Caco-2 (cell line): ENCODE measurements around the gene RHOH. TPM values are rescaled to one million over a fixed set of nuclear protein-coding genes. Genes with fewer than 3 reads are reported as not detected.
"Not testable (repeated sequence)": the region's sequence is repeated elsewhere in the genome, so short reads cannot be mapped to it uniquely, and the experiment has no call there.

ENCODE experiments used
- BruUV-seq: library from RNA; stranded (reverse); fragments of 400-500 nt; replicated peaks from 2 replicates; lab custom pipeline; 2021; lab: Mats Ljungman, UMichigan
- CTCF ChIA-PET: fragments of 300-600 bp; sonication (Branson Sonifier 250); formaldehyde crosslinking; loops from one replicate; lab custom pipeline; 2022; ENCODE audit warnings: antibody characterized with exemption; lab: Charles Lee
- POLR2A ChIA-PET: fragments of 300-600 bp; sonication (Branson Sonifier 250); formaldehyde crosslinking; loops from one replicate; lab custom pipeline; 2022; ENCODE audit warnings: antibody characterized with exemption; lab: Charles Lee
- DNase-seq, 2 experiments: peaks; one replicate each; pipeline versions ENCODE4 v3.0.0 to v3.0.0-alpha.2; 2020 to 2022
- H3K27me3 ChIP-seq: replicated peaks from 2 replicates; pipeline ENCODE4 v1.6.0; 2011; ENCODE audit warnings: low read length; ENCODE audit not compliant: control insufficient read depth, insufficient read depth
- H3K36me3 ChIP-seq: 2 replicates; pipeline ENCODE4 v1.5.1; 2011; ENCODE audit warnings: low read length; ENCODE audit not compliant: control insufficient read depth, insufficient read depth
- H3K4me1 ChIP-seq: fragments of 250-450 bp; sonication (Bioruptor Pico); 2 replicates; pipeline ENCODE4 v1.5.1; 2020; ENCODE audit warnings: mild to moderate bottlenecking
- H3K4me3 ChIP-seq: 2 replicates; pipeline ENCODE4 v1.5.1; 2011; ENCODE audit warnings: low read depth, mild to moderate bottlenecking, control low read depth, low read length
- H3K9me3 ChIP-seq: fragments of 250-450 bp; sonication (Bioruptor Pico); 2 replicates; pipeline ENCODE4 v1.5.1; 2020; ENCODE audit warnings: mild to moderate bottlenecking, moderate library complexity
- H3K27ac Mint-ChIP-seq: one replicate; pipeline ENCODE4 v1.8.0; 2022; ENCODE audit warnings: mixed read lengths; ENCODE audit not compliant: unreplicated experiment
- H3K27me3 Mint-ChIP-seq: one replicate; pipeline ENCODE4 v1.8.0; 2022; ENCODE audit warnings: mixed read lengths; ENCODE audit not compliant: insufficient read depth, unreplicated experiment
- H3K36me3 Mint-ChIP-seq: one replicate; pipeline ENCODE4 v1.8.0; 2022; ENCODE audit warnings: mild to moderate bottlenecking, mixed read lengths; ENCODE audit not compliant: insufficient read depth, unreplicated experiment
- H3K4me1 Mint-ChIP-seq: one replicate; pipeline ENCODE4 v1.8.0; 2022; ENCODE audit warnings: low read depth, mixed read lengths; ENCODE audit not compliant: unreplicated experiment
- H3K4me3 Mint-ChIP-seq: one replicate; pipeline ENCODE4 v1.8.0; 2022; ENCODE audit warnings: mild to moderate bottlenecking, moderate library complexity, mixed read lengths; ENCODE audit not compliant: unreplicated experiment
- H3K9me3 Mint-ChIP-seq: one replicate; pipeline ENCODE4 v1.8.0; 2022; ENCODE audit warnings: mixed read lengths; ENCODE audit not compliant: unreplicated experiment
- intact Hi-C: fragments of 100-400 bp; cut with micrococcal nuclease; formaldehyde crosslinking; loops from one replicate; pipeline ENCODE4 v1.10.0; 2022; ENCODE audit not compliant: unreplicated experiment
- total RNA-seq: library from RNA; stranded (reverse); gene quantifications from 2 replicates; pipeline ENCODE4 v1.2.3, GENCODE V29; 2022
- TF ChIP-seq, protein P1 (sequence below), 2 experiments: fragments of 200-600 bp in 1 of 2; IDR thresholded peaks; 1 replicate in 1 of 2; 2 replicates in 1 of 2; pipeline versions ENCODE4 v1.5.1 to v1.8.0; 2011 to 2022; ENCODE audit warnings: antibody characterized with exemption in 1 of 2, control low read depth in 1 of 2, inconsistent platforms in 1 of 2, low read depth in 1 of 2, low read length in 1 of 2, mild to moderate bottlenecking in 1 of 2, moderate library complexity in 1 of 2; ENCODE audit not compliant: insufficient read depth in 1 of 2, severe bottlenecking in 1 of 2, unreplicated experiment in 1 of 2

Gene RHOH
- total RNA-seq, 1 experiment from 2014 or later: not detected

DNA sequence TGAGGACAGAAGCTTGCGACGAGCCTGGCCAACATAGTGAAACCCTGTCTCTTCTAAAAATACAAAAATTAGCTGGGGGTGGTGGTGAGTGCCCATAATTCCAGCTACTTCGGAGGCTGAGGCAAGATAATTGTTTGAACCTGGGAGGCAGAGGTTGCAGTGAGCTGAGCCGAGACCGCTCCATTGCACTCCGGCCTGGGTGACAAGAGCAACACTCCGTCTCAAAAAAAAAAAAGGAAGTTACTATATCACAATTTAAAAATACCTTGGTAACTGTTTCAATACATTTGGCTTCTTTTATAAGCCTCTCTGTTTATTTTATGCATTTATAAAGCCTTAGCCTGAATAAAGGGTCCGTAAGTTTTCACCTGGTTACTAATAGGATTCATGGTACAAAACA, 91.7 kb downstream of the RHOH start:
- Mint-ChIP-seq H3K27ac (no peak overlapping the region), H3K27me3 (no peaks in the 10 kb centered on the region), H3K4me1 (peaks cover 11% of the 10 kb centered on the region), H3K4me3 (no peak overlapping the region), H3K9me3 (peaks cover 9% of the 10 kb centered on the region), H3K36me3 (no peaks in the 10 kb centered on the region)
- Histone ChIP-seq H3K9me3 (no peaks in the 10 kb centered on the region), H3K27me3 (no peaks in the 10 kb centered on the region), H3K36me3 (no peaks in the 10 kb centered on the region), H3K4me3 (no peak overlapping the region), H3K4me1 (0 out of 2 replicates have a peak, but pooled peaks cover 6% of the 10 kb centered on the region)
- intact Hi-C loops: no loop called here
- DNase-seq: no peak
- no TSS peak for BruUV-seq
- POLR2A ChIA-PET: no interaction called here
- TF ChIP-seq, protein P1, sequence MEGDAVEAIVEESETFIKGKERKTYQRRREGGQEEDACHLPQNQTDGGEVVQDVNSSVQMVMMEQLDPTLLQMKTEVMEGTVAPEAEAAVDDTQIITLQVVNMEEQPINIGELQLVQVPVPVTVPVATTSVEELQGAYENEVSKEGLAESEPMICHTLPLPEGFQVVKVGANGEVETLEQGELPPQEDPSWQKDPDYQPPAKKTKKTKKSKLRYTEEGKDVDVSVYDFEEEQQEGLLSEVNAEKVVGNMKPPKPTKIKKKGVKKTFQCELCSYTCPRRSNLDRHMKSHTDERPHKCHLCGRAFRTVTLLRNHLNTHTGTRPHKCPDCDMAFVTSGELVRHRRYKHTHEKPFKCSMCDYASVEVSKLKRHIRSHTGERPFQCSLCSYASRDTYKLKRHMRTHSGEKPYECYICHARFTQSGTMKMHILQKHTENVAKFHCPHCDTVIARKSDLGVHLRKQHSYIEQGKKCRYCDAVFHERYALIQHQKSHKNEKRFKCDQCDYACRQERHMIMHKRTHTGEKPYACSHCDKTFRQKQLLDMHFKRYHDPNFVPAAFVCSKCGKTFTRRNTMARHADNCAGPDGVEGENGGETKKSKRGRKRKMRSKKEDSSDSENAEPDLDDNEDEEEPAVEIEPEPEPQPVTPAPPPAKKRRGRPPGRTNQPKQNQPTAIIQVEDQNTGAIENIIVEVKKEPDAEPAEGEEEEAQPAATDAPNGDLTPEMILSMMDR (IDR thresholded peaks at IDR 0.05; ENCODE audit: insufficient read depth in 1 of 2, low read depth in 1 of 2, low read length in 1 of 2, severe bottlenecking in 1 of 2, unreplicated experiment in 1 of 2): no peak
- CTCF ChIA-PET: interaction anchor here (0.8 kb wide), 1 partner anchor 66 kb away, joined by 4 read pairs; no protein-coding TSS in a partner anchor

- Histone ChIP-seq H3K4me1 (0 out of 2 replicates have a peak, but pooled peaks cover 6% of the 10 kb centered on the region), H3K27me3 (no peaks in the 10 kb centered on the region), H3K9me3 (no peaks in the 10 kb centered on the region), H3K4me3 (no peak overlapping the region), H3K36me3 (no peaks in the 10 kb centered on the region)
- BruUV-seq: no TSS peak
- Mint-ChIP-seq H3K36me3 (no peaks in the 10 kb centered on the region), H3K27me3 (no peaks in the 10 kb centered on the region), H3K4me1 (peaks cover 9% of the 10 kb centered on the region), H3K9me3 (peaks cover 9% of the 10 kb centered on the region), H3K4me3 (no peak overlapping the region), H3K27ac (peak overlapping the region; percentile 26)
- intact Hi-C loops: no loop called here
- DNase-seq: no peak
- ChIA-PET CTCF (interaction anchor here (0.8 kb wide), 1 partner anchor 67 kb away, joined by 4 read pairs; no protein-coding TSS in a partner anchor), POLR2A (no interaction called here)
- TF ChIP-seq, protein P1 (IDR thresholded peaks at IDR 0.05; ENCODE audit: insufficient read depth in 1 of 2, low read depth in 1 of 2, low read length in 1 of 2, severe bottlenecking in 1 of 2, unreplicated experiment in 1 of 2): no peak
Measured at GRCh38 chr4:40289366-40290188, 92.7 kb downstream of the RHOH start.

GRCh38 chr4:40290611-40291186, 93.9 kb downstream of the RHOH start:
- H3K36me3 ChIP-seq, H3K27ac Mint-ChIP-seq, H3K9me3 Mint-ChIP-seq, H3K27me3 Mint-ChIP-seq, H3K4me3 ChIP-seq, H3K36me3 Mint-ChIP-seq, H3K4me3 Mint-ChIP-seq, H3K4me1 Mint-ChIP-seq, H3K9me3 ChIP-seq, H3K27me3 ChIP-seq, CTCF ChIA-PET, H3K4me1 ChIP-seq, intact Hi-C loops, DNase-seq, POLR2A ChIA-PET, BruUV-seq: not testable (repeated sequence)
